Epithelial cell of proximal tubule (primary cell): ENCODE data around the gene RABL6. TPM values are rescaled to one million over a fixed set of nuclear protein-coding genes. Genes with fewer than 3 reads are reported as not detected.
"Not testable (repeated sequence)": the region's sequence is repeated elsewhere in the genome, so short reads cannot be mapped to it uniquely, and the experiment has no call there.

Experiments
- DNase-seq: peaks from one replicate; pipeline ENCODE4 v3.0.0-alpha.2; 2011; ENCODE audit warnings: low read depth
- H3K4me3 ChIP-seq: 2 replicates; pipeline ENCODE4 v1.5.1; 2011; ENCODE audit warnings: low read depth, mild to moderate bottlenecking, low read length
- CTCF ChIP-seq: conservative IDR thresholded peaks from 2 replicates; pipeline ENCODE4 v1.5.1; 2012; ENCODE audit warnings: low read depth, mild to moderate bottlenecking, low read length
- total RNA-seq: library from RNA; depleted of rRNA; stranded (reverse); fragments of >200 nt; gene quantifications from 2 replicates; pipeline ENCODE4 v1.2.3, GENCODE V29; 2015

Gene RABL6, protein sequence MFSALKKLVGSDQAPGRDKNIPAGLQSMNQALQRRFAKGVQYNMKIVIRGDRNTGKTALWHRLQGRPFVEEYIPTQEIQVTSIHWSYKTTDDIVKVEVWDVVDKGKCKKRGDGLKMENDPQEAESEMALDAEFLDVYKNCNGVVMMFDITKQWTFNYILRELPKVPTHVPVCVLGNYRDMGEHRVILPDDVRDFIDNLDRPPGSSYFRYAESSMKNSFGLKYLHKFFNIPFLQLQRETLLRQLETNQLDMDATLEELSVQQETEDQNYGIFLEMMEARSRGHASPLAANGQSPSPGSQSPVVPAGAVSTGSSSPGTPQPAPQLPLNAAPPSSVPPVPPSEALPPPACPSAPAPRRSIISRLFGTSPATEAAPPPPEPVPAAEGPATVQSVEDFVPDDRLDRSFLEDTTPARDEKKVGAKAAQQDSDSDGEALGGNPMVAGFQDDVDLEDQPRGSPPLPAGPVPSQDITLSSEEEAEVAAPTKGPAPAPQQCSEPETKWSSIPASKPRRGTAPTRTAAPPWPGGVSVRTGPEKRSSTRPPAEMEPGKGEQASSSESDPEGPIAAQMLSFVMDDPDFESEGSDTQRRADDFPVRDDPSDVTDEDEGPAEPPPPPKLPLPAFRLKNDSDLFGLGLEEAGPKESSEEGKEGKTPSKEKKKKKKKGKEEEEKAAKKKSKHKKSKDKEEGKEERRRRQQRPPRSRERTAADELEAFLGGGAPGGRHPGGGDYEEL
- total RNA-seq: 114 and 160 TPM in 2 replicates

DNA sequence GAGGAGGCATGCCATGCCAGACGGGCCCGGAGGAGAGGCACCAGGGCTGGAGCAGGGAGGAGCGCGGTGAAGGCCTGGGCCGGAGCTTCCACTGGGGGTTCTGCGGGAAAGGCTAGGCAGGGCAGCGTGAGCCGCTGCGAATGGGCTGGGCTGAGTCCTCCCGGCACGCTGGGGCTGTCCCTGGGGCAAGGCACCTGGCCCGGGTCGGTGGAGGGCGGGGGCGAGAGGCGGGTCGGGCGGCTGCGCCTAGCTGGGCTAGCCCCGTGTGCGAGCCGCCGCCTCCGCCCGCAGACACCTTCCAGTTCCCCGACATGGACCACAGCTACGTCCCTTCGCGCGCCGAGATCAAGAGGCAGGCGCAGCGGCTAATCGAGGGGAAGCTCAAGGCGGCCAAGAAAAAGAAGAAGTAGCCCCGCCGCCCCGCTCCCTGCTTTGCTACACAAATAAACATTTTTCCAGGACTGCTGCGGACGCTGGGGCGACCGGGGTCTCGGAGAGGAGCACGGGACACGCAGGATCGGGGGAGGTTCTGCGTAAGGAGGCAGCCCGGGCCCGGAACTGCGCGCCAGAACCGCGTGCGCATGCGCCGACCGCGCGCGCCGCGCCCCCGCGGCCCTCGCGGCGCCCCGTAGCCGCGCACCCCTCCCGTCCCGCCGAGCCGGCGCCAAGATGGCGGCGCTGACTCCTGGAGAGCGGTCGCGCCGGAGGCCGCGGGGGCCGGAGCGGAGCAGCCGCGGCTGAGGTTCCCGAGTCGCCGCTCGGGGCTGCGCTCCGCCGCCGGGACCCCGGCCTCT is at the start of gene RABL6:
RABL6 (plus strand) TSS at position 668 of the 794 bp plus-strand sequence. CDS start 249 bp downstream, outside the sequence.
- no peak for DNase-seq
- no peak for TF ChIP-seq CTCF
- peak within 1 kb of the TSS; percentile 92 for H3K4me3 ChIP-seq

- no peak for TF ChIP-seq CTCF
- no peak for DNase-seq
- no peak overlapping the region for H3K4me3 ChIP-seq
Observed at GRCh38 chr9:136759001-136759400, 48.7 kb upstream of the RABL6 start.

DNA sequence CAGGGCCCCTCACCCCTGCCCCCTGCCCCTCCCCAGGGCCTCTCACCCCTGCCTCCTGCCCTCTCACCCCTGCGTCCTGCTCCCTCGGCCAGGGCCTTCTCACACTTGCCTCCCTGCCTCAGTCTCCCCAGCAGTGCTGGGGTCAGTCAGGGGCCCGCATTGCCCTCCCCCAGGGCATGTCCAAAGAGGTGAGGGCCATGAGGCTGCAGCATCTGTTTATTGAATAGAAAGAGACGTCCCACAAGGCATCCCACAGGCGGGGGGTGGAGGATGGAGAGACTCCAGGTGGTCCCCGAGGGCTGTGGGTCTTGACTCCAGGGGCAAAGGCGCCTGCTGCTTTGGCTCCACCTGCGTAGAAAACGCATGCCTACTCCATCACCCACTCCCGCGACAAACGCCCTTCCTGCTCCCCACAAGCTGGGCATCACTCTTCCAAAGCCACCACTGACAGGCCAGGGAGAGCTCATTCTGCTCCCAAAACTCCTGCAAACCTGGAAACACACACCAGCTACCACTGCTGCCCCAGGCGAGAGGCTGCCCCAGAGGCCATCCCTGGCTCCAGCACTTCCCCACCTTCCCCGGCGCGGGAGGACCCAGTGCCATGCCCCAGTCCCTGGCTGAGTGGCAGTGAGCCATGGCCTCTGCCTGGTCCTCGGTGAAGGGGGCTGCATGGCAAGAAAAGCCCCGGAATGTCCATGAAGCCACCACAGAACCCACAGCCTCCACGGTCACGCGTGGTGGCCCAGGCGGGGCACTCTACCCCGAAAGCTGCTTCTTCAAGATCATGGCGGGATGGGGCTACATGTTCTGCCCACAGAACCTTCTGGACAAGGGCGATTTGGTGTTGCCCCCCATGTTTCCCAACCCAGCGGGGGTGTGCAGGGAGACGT is 48.1 kb upstream of the RABL6 start:
- no peak for TF ChIP-seq CTCF
- no peak for DNase-seq
- H3K4me3 ChIP-seq: no peak overlapping the region

GRCh38 chr9:136760424-136760823 is 47.3 kb upstream of the RABL6 start:
- DNase-seq: no peak
- TF ChIP-seq CTCF: no peak
- H3K4me3 ChIP-seq: no peak overlapping the region

DNA sequence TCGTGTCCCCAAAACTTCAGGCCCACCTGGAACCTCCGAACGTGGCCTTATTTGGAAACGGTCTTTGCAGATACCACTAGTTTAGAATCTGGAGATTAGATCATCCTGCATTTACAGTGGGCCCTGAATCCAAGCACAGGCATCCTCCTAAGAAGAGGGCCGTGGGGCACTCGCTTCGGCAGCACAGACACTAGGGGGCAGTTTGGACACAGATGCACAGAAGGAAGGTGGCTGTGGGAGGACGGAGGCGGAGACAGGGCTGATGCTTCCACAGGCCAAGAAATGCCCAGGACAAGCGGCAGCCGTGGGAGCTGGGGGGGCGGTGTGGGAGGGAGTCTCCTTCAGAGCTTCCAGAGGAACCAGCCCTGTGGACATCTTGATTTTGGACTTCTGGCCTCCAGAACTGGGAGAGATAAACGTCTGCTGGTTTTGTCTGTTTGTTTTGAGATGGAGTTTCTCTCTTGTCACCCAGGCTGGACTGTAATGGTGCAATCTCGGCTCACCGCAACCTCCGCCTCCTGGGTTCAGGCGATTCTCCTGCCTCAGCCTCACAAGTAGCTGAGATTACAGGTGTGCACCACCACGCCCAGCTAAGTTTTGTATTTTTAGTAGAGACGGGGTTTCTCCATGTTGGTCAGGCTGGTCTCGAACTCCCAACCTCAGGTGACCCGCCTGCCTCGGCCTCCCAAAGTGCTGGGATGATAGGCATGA is 46.8 kb upstream of the RABL6 start:
- not testable (repeated sequence) for H3K4me3 ChIP-seq, DNase-seq
- TF ChIP-seq CTCF: peak; percentile 69
